ENCODE measurements around the gene MRPL58.
"Not testable (repeated sequence)": the region's sequence is repeated elsewhere in the genome, so short reads cannot be mapped to it uniquely, and the experiment has no call there.

The MRPL58 gene

GRCh38 chr17:75012346-75013091 lies at the start of gene MRPL58:
Gene MRPL58 (plus strand): TSS chr17:75012670. CDS start chr17:75012687, 17 bp downstream.
- peak; percentile 88 for DNase-seq

DNA sequence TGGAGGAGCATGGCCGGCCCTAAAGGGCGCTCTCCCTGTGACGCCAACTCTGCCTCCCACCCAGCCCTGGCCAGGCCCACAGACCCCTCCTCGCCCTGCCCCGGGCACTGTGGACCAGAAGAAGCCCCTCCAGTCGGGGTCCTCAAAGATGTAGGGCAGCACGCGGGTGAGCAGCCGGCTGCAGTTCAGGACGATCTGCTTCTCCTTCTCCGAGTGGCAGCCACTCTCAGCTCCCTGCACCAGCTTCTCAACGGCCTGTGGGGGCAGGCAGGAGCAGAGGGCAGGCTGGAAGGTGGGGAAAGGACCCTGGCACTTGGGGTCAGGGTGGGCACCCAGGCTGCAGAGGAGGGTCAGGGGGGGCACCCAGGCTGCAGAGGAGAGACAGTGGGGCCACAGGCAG lies 48.8 kb upstream of the MRPL58 start:
- DNase-seq, result no peak

DNA sequence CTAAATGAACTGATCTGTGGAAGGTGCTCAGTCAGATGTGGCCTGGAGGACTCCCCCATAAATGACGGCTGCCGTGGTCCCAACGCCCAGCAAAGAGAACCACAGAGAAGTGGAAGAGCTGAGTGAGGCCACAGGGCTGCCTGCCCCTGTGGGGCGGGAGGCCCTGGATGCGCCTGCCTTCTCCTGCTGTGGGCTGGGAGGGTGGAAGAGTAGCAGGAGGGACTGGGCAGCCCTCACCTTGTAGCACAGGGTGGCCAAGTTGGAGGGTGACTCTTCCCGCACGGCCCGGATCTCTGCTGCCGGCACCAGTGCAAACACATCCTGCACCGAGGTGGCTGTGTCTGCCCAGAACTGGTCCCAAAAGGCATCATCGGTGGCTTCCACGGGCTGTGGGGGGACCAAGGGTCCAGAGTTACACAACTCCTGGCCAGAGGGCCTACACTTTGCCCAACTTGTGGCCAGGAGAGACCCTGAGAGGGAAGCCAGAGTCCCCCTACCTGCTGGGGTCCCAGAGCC lies 48.2 kb upstream of the MRPL58 start:
- no peak for DNase-seq

GRCh38 chr17:74964988-74965622 lies 47.4 kb upstream of the MRPL58 start:
- no peak for DNase-seq

- DNase-seq, result no peak
Measured at GRCh38 chr17:74968361-74968780, 44.1 kb upstream of the MRPL58 start.

DNA sequence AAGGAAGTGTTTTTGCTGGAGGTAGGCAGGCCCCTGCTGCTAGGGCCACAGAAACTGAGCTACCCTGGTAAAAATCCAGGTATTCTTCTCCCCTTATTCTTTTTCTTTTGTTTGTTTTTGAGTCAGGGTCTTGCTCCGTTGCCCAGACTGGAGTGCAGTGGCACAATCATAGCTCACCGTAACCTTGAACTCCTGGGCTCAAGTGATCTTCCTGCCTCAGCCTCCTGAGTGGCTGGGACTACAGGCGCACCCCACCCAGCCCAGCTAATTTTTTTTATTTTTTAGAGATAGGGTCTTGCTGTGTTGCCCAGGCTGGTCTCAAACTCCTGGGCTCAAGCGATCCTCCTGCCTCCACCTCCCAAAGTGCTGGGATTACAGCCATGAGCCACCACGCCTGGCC lies 43.0 kb upstream of the MRPL58 start:
- not testable (repeated sequence) for DNase-seq

GRCh38 chr17:74970395-74970794 lies 42.1 kb upstream of the MRPL58 start:
- no peak for DNase-seq

DNA sequence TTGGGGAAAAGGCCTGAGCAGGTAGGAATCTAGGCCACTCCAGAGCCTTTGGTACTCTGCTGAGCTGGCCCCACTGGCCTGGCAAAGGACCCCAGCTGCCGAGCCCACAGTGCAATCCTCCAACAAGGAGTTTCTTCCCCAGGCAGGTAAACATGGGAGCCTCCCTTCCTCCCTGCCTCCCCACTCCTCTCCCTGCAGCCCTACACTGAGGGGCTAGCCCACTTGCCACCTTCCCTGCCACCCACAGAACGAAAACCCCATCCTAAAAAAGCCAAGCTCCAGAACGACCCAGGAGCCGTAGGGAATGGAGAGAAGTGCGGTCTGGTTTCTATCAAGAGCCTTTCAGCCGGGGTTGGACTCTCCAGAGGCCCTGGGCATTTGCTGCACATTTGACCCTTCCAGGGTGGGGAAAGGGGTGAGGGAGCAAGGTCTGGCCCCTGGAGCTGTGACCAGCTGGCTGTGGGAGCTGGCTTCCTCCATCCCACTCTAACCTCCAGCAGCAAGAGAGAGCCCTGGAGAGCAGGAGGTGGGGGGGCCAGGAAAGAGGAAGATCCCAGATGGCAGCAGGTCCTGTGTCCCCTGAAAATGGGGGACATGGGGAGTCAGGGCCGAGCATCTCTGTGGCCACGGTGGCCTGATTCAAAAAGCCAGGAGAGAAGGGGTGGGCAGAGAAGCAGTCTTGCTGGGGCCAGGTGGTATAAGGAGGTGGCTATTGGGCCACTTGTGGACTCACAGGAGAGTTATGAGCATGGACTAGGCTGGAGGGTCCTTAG lies 41.2 kb upstream of the MRPL58 start:
- no peak for DNase-seq

- DNase-seq, result no peak
Measured at GRCh38 chr17:74971842-74972106, 40.7 kb upstream of the MRPL58 start.

DNA sequence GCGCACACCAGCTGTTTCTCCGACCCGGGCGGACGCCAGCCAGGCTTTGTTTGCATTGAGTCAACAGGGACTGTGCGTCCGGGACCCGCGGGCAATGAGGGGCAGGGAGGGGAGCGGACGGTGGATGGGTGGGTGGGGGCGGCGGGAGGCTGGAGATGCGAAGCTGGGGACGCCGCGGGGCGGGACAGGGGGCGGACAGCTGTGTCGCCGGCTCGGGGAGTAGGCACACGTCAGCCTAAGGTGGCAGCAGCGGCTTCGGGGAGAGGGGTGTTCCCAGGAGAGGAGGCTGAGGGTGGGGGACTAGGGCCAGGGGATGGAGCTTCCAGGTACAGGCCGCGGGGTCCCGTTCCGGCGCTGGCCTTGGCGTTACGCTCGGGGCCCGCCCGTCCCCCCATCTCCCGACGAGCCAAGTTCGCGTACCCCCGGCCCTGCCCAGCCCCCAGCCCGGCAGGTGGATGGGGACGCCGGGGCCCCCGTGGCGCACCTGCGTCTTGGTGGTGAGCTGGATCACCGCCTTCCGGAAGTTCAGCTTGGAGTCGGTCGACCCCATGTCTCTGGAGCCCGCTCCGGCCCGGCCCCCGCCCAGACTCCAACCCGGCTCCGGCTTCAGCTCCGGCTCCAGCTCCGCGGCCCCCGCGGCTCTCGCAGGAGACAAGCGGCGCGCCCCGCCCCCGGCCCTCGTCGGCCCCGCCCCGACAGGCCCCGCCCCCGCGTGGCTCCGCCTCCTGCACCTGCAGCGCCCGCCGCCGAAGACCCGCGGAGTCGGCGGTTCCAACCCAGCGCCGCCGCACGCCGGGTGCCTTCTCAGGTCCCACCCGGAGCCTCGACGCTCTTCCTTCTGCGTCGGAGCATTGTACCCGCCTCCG lies 40.1 kb upstream of the MRPL58 start, which contains the start of gene HID1:
Gene HID1, minus strand, starts transcription at position 653 of the 866 bp plus-strand sequence. Its CDS starts 103 bp downstream, at position 550.
- peak; percentile 82 for DNase-seq

DNA sequence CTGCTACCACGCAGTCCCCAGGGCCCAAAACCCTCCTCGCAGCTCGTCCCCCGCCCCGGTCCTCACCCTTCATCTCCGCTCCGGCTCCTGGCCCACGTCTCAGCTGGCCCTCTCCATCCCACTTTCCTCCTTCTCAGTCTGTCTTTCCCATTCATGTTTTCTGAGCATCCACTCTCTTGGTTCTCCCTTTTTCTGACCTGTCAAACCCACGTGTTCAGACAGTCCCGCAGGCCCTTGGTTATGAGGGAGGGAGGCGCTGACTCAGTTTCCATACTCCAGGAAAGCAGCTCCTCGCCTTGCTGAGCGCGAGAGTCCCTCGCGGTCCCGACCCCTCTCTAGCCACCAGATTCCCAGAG lies 39.5 kb upstream of the MRPL58 start:
- DNase-seq, result no peak

GRCh38 chr17:74975943-74976342 lies 36.5 kb upstream of the MRPL58 start:
- no peak for DNase-seq

- no peak for DNase-seq
Measured at GRCh38 chr17:74977802-74978201, 34.7 kb upstream of the MRPL58 start.

GRCh38 chr17:74978240-74978639 lies 34.2 kb upstream of the MRPL58 start:
- DNase-seq, result no peak

DNA sequence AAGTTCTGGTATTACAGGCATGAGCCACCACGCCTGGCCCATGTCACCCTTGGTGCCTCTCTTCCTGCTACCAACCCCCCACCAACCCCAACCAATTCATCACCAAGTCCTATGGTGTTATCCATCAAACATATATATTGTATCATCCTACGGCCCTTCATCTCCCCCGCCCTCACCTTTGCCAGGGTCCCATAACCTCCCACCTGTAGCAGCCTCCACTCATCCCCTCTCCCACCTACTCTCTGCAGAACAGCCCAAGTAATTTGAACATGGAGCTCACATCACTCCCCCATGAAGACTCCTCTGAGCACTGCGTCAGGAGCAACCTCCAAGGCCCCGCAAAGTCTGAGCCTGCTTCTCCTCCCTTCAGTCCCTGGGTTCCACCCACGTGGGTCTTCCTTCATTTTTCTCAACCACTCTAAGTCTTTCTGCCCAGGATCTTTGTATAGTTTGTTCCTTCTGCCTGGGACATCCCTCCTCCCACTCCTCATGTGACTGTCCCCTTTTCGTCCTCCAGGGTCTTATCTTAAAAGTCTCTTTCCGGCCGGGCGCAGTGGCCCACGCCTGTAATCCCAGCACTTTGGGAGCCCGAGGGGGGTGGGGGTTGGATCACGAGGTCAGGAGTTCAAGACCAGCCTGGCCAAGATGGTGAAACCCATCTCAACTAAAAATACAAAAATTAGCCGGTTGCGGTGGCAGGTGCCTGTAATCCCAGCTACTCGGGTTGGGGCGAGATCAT lies 32.9 kb upstream of the MRPL58 start:
- no peak for DNase-seq

DNA sequence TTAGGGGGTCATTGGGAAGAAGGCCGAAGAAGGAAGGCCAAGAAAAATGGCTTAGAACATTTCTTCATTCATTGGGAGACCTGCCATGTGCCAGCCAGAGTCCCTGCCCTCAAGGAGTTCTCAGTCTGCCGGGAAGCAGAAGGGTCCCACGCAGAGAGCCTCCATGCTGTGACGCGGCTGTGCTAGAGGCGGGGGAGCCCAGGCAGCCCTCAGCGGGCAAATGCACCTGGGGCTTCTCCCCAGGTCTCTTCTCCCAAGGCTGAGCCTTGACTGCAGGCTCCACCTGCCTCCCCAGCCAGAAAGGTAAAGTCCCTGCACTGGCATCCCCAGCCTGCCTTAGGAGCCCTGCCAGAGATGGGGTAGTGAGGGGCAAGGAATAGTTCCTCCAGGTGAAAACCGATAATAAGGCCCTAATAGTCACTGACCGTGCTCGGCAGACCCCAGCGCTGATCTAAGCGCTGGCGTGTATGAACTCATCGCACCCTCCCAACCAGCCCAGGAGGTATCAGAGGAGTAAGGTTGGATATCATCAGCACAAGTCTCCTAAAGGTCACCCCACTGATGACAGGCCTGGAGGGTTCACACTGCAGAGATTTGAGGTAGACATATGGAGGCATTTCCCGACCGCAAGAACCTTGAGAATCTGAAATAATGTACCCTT lies 31.0 kb upstream of the MRPL58 start:
- DNase-seq, result no peak

DNA sequence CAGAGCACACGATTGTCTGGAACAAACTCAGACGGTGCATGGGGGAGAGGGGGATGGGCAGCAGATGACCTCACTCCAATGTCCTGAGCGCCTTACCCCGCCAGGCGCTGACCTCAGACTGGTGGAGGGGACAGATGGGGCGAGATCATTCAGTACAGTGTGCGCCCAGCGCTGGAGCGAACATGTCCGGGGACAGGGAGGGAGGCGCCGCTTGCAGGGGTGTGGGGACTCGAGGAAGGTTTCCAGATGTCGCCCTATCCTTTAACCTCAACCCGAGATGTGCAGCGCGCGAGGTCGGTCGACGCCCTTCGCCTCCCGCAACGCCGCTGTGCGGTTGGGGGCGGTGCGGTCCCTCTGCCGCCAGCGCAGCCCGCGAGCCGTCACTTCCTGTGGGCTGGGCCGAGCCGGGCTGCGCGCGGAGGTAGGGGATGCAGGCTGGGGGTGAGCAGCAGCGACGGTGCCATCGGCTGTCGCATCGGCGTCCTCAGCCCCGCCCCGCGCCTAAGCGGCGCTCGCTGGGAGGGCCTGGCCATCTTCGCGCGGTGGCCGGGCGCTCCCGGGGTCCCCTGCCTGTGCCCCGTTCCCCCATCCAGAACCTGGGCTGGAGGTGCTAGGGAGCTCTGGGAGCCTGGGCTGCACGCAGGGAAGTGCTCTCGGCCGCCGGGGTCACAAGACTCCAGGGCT lies 30.3 kb upstream of the MRPL58 start:
- DNase-seq, result peak; percentile 89

DNA sequence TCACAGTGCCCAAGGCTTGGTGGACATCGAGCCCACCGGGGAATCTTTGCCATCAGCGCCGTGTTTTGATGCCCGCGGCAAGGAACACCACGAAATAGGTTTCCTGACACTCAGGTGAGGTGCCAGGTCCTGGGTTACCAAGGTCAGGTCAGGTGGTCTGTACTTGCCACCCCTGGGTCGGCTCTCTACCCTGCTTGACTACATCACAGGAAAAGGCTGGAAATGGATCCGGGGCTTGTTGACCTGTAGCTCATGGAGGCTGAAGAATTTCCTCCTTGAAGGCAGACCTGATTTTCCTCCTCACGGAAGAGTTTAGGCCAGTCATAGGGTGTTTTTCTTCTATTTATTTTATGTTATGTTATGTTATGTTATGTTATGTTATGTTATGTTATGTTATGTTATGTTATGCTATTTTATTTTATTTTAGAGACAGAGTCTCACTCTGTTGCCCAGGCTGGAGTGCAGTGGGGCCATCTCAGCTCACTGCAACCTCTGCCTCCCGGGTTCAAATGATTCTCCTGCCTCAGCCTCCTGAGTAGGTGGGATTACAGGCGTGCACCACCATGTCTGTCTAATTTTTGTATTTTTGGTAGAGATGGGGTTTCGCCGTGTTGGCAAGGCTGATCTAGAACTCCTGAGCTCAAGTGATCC lies 29.7 kb upstream of the MRPL58 start:
- not testable (repeated sequence) for DNase-seq

- no peak for DNase-seq
Measured at GRCh38 chr17:74986206-74986576, 26.3 kb upstream of the MRPL58 start.

DNA sequence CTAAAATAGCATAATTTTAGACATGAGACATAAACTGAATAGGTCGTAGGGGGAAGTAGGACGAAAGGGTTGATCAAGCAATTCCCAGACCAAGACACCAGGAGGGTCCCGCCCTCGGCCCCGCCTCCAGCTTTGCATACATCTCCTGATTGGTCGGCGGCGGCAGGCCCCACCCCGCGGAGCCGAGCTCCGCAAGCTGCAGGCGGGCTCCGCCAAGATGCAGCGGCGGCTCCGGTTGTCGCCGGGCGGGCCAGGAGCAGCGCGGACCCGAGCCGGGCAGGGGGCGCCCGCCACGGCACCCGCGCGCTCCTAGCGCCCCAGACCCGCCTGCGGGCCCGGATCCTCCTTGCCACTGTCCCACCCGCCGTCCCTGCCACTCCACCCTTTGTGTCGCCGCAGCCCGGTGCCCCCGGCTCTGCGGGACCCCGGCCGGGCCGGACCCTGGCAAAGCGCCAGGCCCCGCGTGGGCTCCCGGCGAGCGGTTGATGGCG lies 25.0 kb upstream of the MRPL58 start, which contains the start of gene CDR2L:
Gene CDR2L, plus strand, starts transcription at position 215 of the 491 bp plus-strand sequence. CDS start 412 bp downstream, outside the sequence.
- peak; percentile 97 for DNase-seq

Measured in stimulated activated CD4-positive, alpha-beta T cell treated with anti-CD3 and anti-CD28 coated beads, Interleukin-15, amount 100 ng/mL, for 24 hours (primary cell).